HEK293 (cell line): Measurements from ENCODE around the gene TMEM123.
A peak's percentile ranks its signal among the peaks of the same experiment; 100 is the strongest.

Experiments
- FEZF1 ChIP-seq: fragments of 450-650 bp; formaldehyde crosslinking; IDR thresholded peaks from 2 replicates; pipeline ENCODE4 v1.5.1; 2016; ENCODE audit warnings: missing biosample characterization, missing genetic modification characterization
- KLF10 ChIP-seq: fragments of 450-650 bp; IDR thresholded peaks from 2 replicates; pipeline ENCODE4 v1.5.1; 2018; ENCODE audit warnings: missing biosample characterization, mild to moderate bottlenecking, missing genetic modification characterization
- KLF8 ChIP-seq: fragments of 450-650 bp; formaldehyde crosslinking; IDR thresholded peaks from 2 replicates; pipeline ENCODE4 v1.5.1; 2016; ENCODE audit warnings: missing biosample characterization, missing genetic modification characterization
- TRIM28 ChIP-seq: IDR thresholded peaks from 2 replicates; pipeline ENCODE4 v1.6.1; 2011; ENCODE audit warnings: low read length, control low read depth, borderline replicate concordance
- ZBTB17 ChIP-seq: fragments of 450-650 bp; formaldehyde crosslinking; IDR thresholded peaks from 2 replicates; pipeline ENCODE4 v1.5.1; 2016; ENCODE audit warnings: missing biosample characterization, missing genetic modification characterization
- ZBTB20 ChIP-seq: fragments of 450-650 bp; formaldehyde crosslinking; IDR thresholded peaks from 2 replicates; pipeline ENCODE4 v1.5.1; 2016; ENCODE audit warnings: missing biosample characterization, missing genetic modification characterization
- ZBTB7A ChIP-seq: fragments of 450-650 bp; formaldehyde crosslinking; IDR thresholded peaks from 2 replicates; pipeline ENCODE4 v1.5.1; 2016; ENCODE audit warnings: low read depth, missing biosample characterization, missing genetic modification characterization
- ZNF175 ChIP-seq: fragments of 450-650 bp; formaldehyde crosslinking; IDR thresholded peaks from 2 replicates; pipeline ENCODE4 v1.5.1; 2016; ENCODE audit warnings: missing biosample characterization, missing genetic modification characterization
- ZNF221 ChIP-seq: fragments of 450-650 bp; formaldehyde crosslinking; IDR thresholded peaks from 2 replicates; pipeline ENCODE4 v1.5.1; 2017; ENCODE audit warnings: missing biosample characterization, missing genetic modification characterization, borderline replicate concordance
- ZNF274 ChIP-seq, 2 experiments: fragments of 200-500 bp in 1 of 2; fragments of 450-650 bp in 1 of 2; sonication (Bioruptor generic) in 1 of 2; formaldehyde crosslinking in 1 of 2; IDR thresholded peaks; 2 replicates each; pipeline versions ENCODE4 v1.5.1 to v1.6.1; 2014 to 2016; ENCODE audit warnings: borderline replicate concordance in 1 of 2, inconsistent platforms in 1 of 2, low read length in 1 of 2, missing biosample characterization in 1 of 2, missing genetic modification characterization in 1 of 2
- ZNF292 ChIP-seq: fragments of 450-650 bp; formaldehyde crosslinking; IDR thresholded peaks from 2 replicates; pipeline ENCODE4 v1.5.1; 2016; ENCODE audit warnings: low read depth, missing biosample characterization, missing genetic modification characterization, borderline replicate concordance
- ZNF302 ChIP-seq: fragments of 450-650 bp; formaldehyde crosslinking; IDR thresholded peaks from 2 replicates; pipeline ENCODE4 v1.5.1; 2016; ENCODE audit warnings: missing biosample characterization, missing genetic modification characterization, low read depth
- ZNF354C ChIP-seq: fragments of 450-650 bp; formaldehyde crosslinking; IDR thresholded peaks from 2 replicates; pipeline ENCODE4 v1.5.1; 2016; ENCODE audit warnings: missing biosample characterization, missing genetic modification characterization, low read depth, borderline replicate concordance
- ZNF394 ChIP-seq: fragments of 450-650 bp; formaldehyde crosslinking; IDR thresholded peaks from 2 replicates; pipeline ENCODE4 v1.5.1; 2016; ENCODE audit warnings: missing biosample characterization, missing genetic modification characterization, mild to moderate bottlenecking, moderate library complexity, borderline replicate concordance
- ZNF549 ChIP-seq: fragments of 450-650 bp; IDR thresholded peaks from 2 replicates; pipeline ENCODE4 v1.5.1; 2018; ENCODE audit warnings: missing biosample characterization, missing genetic modification characterization, mild to moderate bottlenecking, inconsistent platforms, moderate library complexity
- ZNF560 ChIP-seq: fragments of 450-650 bp; formaldehyde crosslinking; IDR thresholded peaks from 2 replicates; pipeline ENCODE4 v1.5.1; 2017; ENCODE audit warnings: missing biosample characterization, missing genetic modification characterization, borderline replicate concordance
- ZNF621 ChIP-seq: fragments of 450-650 bp; formaldehyde crosslinking; IDR thresholded peaks from 2 replicates; pipeline ENCODE4 v1.5.1; 2017; ENCODE audit warnings: missing biosample characterization, missing genetic modification characterization
- ZNF658 ChIP-seq: fragments of 450-650 bp; formaldehyde crosslinking; IDR thresholded peaks from 2 replicates; pipeline ENCODE4; 2016; ENCODE audit warnings: missing biosample characterization, missing genetic modification characterization
- ZNF701 ChIP-seq: fragments of 450-650 bp; formaldehyde crosslinking; IDR thresholded peaks from 2 replicates; pipeline ENCODE4 v1.5.1; 2016; ENCODE audit warnings: missing biosample characterization, missing genetic modification characterization
- ZNF747 ChIP-seq: fragments of 450-650 bp; formaldehyde crosslinking; IDR thresholded peaks from 2 replicates; pipeline ENCODE4 v1.5.1; 2016; ENCODE audit warnings: missing biosample characterization, missing genetic modification characterization
- TF ChIP-seq, protein P1 (sequence below): fragments of 450-650 bp; formaldehyde crosslinking; conservative IDR thresholded peaks from 2 replicates; pipeline ENCODE4 v1.5.1; 2016; ENCODE audit warnings: low read depth, missing biosample characterization, missing genetic modification characterization
- TF ChIP-seq, protein P2 (sequence below): fragments of 450-650 bp; IDR thresholded peaks from 2 replicates; pipeline ENCODE4 v1.5.1; 2018; ENCODE audit warnings: missing biosample characterization, mild to moderate bottlenecking, missing genetic modification characterization
- TF ChIP-seq, protein P3 (sequence below): fragments of 450-650 bp; formaldehyde crosslinking; IDR thresholded peaks from 2 replicates; pipeline ENCODE4 v1.5.1; 2016; ENCODE audit warnings: missing biosample characterization, missing genetic modification characterization, borderline replicate concordance
- TF ChIP-seq, protein P4 (sequence below): fragments of 450-650 bp; formaldehyde crosslinking; IDR thresholded peaks from 2 replicates; pipeline ENCODE4 v1.5.1; 2016; ENCODE audit warnings: missing biosample characterization, missing genetic modification characterization

TMEM123 gene

DNA sequence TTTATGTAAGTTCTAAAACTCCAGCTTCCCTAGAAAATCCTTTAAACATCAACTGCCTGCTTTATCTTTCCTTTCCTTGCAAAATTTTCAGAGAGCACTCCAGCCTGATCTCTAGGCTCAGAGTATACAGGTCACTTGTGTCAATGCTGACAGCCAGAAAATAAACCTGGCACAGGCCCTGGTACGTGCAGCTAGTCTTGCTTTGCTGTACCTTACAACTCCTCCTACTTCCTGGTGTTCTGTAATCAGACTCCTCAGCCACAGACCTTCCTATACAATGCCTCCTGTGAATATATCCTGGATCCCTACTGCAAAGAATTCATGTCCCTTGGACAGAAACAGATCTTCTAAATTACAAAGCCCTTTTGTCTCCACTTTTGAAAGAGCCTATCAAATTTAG is 24.2 kb upstream of the TMEM123 start (continued):
- TF ChIP-seq, protein P1, sequence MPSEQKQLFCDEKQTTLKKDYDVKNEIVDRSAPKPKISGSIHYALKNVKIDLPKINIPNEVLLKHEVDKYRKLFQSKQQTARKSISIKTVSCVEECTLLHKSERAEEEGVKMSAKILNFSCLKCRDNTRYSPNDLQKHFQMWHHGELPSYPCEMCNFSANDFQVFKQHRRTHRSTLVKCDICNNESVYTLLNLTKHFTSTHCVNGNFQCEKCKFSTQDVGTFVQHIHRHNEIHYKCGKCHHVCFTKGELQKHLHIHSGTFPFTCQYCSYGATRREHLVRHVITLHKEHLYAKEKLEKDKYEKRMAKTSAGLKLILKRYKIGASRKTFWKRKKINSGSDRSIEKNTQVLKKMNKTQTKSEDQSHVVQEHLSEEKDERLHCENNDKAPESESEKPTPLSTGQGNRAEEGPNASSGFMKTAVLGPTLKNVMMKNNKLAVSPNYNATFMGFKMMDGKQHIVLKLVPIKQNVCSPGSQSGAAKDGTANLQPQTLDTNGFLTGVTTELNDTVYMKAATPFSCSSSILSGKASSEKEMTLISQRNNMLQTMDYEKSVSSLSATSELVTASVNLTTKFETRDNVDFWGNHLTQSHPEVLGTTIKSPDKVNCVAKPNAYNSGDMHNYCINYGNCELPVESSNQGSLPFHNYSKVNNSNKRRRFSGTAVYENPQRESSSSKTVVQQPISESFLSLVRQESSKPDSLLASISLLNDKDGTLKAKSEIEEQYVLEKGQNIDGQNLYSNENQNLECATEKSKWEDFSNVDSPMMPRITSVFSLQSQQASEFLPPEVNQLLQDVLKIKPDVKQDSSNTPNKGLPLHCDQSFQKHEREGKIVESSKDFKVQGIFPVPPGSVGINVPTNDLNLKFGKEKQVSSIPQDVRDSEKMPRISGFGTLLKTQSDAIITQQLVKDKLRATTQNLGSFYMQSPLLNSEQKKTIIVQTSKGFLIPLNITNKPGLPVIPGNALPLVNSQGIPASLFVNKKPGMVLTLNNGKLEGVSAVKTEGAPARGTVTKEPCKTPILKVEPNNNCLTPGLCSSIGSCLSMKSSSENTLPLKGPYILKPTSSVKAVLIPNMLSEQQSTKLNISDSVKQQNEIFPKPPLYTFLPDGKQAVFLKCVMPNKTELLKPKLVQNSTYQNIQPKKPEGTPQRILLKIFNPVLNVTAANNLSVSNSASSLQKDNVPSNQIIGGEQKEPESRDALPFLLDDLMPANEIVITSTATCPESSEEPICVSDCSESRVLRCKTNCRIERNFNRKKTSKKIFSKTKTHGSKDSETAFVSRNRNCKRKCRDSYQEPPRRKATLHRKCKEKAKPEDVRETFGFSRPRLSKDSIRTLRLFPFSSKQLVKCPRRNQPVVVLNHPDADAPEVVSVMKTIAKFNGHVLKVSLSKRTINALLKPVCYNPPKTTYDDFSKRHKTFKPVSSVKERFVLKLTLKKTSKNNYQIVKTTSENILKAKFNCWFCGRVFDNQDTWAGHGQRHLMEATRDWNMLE, result no peak
- TF ChIP-seq ZBTB20 (tag by site-specific recombination), result peak; percentile 25; the same call in 1 of the 2 replicates
- no peak for TF ChIP-seq ZNF658
- TF ChIP-seq ZNF175 (tag by site-specific recombination), result no peak
- TF ChIP-seq ZNF274 (IDR thresholded peaks at IDR 0.05; ENCODE audit: low read length), result no peak
- no peak for TF ChIP-seq ZNF274 (tag by site-specific recombination; IDR thresholded peaks at IDR 0.05; ENCODE audit: borderline replicate concordance)
- no peak for TF ChIP-seq KLF10 (tag by site-specific recombination)
- TF ChIP-seq, protein P2, sequence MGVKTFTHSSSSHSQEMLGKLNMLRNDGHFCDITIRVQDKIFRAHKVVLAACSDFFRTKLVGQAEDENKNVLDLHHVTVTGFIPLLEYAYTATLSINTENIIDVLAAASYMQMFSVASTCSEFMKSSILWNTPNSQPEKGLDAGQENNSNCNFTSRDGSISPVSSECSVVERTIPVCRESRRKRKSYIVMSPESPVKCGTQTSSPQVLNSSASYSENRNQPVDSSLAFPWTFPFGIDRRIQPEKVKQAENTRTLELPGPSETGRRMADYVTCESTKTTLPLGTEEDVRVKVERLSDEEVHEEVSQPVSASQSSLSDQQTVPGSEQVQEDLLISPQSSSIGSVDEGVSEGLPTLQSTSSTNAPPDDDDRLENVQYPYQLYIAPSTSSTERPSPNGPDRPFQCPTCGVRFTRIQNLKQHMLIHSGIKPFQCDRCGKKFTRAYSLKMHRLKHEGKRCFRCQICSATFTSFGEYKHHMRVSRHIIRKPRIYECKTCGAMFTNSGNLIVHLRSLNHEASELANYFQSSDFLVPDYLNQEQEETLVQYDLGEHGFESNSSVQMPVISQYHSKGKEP, result no peak
- no peak for TF ChIP-seq ZNF292
- no peak for TF ChIP-seq ZNF621
- no peak for TF ChIP-seq FEZF1 (tag by site-specific recombination)
- no peak for TF ChIP-seq ZNF560 (tag by site-specific recombination)
- TF ChIP-seq, protein P3, sequence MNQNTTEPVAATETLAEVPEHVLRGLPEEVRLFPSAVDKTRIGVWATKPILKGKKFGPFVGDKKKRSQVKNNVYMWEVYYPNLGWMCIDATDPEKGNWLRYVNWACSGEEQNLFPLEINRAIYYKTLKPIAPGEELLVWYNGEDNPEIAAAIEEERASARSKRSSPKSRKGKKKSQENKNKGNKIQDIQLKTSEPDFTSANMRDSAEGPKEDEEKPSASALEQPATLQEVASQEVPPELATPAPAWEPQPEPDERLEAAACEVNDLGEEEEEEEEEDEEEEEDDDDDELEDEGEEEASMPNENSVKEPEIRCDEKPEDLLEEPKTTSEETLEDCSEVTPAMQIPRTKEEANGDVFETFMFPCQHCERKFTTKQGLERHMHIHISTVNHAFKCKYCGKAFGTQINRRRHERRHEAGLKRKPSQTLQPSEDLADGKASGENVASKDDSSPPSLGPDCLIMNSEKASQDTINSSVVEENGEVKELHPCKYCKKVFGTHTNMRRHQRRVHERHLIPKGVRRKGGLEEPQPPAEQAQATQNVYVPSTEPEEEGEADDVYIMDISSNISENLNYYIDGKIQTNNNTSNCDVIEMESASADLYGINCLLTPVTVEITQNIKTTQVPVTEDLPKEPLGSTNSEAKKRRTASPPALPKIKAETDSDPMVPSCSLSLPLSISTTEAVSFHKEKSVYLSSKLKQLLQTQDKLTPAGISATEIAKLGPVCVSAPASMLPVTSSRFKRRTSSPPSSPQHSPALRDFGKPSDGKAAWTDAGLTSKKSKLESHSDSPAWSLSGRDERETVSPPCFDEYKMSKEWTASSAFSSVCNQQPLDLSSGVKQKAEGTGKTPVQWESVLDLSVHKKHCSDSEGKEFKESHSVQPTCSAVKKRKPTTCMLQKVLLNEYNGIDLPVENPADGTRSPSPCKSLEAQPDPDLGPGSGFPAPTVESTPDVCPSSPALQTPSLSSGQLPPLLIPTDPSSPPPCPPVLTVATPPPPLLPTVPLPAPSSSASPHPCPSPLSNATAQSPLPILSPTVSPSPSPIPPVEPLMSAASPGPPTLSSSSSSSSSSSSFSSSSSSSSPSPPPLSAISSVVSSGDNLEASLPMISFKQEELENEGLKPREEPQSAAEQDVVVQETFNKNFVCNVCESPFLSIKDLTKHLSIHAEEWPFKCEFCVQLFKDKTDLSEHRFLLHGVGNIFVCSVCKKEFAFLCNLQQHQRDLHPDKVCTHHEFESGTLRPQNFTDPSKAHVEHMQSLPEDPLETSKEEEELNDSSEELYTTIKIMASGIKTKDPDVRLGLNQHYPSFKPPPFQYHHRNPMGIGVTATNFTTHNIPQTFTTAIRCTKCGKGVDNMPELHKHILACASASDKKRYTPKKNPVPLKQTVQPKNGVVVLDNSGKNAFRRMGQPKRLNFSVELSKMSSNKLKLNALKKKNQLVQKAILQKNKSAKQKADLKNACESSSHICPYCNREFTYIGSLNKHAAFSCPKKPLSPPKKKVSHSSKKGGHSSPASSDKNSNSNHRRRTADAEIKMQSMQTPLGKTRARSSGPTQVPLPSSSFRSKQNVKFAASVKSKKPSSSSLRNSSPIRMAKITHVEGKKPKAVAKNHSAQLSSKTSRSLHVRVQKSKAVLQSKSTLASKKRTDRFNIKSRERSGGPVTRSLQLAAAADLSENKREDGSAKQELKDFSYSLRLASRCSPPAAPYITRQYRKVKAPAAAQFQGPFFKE (tag by site-specific recombination), result no peak
- no peak for TF ChIP-seq ZNF549 (tag by site-specific recombination)
- TF ChIP-seq TRIM28, result 0 out of 2 replicates have a peak, but pooled peaks have one; percentile 21
- TF ChIP-seq ZNF747 (tag by site-specific recombination), result no peak
- TF ChIP-seq, protein P4, sequence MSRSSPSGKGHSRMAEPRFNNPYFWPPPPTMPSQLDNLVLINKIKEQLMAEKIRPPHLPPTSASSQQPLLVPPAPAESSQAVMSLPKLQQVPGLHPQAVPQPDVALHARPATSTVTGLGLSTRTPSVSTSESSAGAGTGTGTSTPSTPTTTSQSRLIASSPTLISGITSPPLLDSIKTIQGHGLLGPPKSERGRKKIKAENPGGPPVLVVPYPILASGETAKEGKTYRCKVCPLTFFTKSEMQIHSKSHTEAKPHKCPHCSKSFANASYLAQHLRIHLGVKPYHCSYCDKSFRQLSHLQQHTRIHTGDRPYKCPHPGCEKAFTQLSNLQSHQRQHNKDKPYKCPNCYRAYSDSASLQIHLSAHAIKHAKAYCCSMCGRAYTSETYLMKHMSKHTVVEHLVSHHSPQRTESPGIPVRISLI (tag by site-specific recombination), result no peak
- TF ChIP-seq ZNF701 (tag by site-specific recombination), result no peak
- no peak for TF ChIP-seq ZNF221 (tag by site-specific recombination)
- TF ChIP-seq ZBTB17 (tag by site-specific recombination), result peak; percentile 61
- TF ChIP-seq ZNF302, result no peak
- TF ChIP-seq ZBTB7A (tag by site-specific recombination), result no peak
- TF ChIP-seq ZNF394 (tag by site-specific recombination), result no peak
- TF ChIP-seq ZNF354C (tag by site-specific recombination), result no peak
- TF ChIP-seq KLF8 (tag by site-specific recombination), result no peak
